Stimulated activated CD8-positive, alpha-beta memory T cell treated with anti-CD3 and anti-CD28 coated beads, Interleukin-7, amount 100 ng/mL, for 48 hours (primary cell): ENCODE results near the gene HMOX2.

Source experiments
- DNase-seq, 2 donors: peaks; one replicate each; pipeline ENCODE4 v3.0.0-alpha.2; 2020; ENCODE audit warnings: low read depth in 1 of 2; ENCODE audit errors: extremely low read depth in 1 of 2

Gene HMOX2

GRCh38 chr16:4475880-4476788 is at the start of gene HMOX2:
TSS of gene HMOX2 (plus strand) at chr16:4476398. CDS start at chr16:4505525, 29,127 bp downstream.
- peak; percentile 86 to 96 for DNase-seq

- DNase-seq = no peak
Observed at GRCh38 chr16:4426722-4427372, 49.4 kb upstream of the HMOX2 start.

GRCh38 chr16:4428500-4428899 is 47.7 kb upstream of the HMOX2 start:
- DNase-seq = no peak

- no peak for DNase-seq
Observed at GRCh38 chr16:4431023-4431422, 45.2 kb upstream of the HMOX2 start.

- DNase-seq = no peak
Observed at GRCh38 chr16:4433228-4433627, 43.0 kb upstream of the HMOX2 start.

- no peak for DNase-seq
Observed at GRCh38 chr16:4433914-4434787, 42.0 kb upstream of the HMOX2 start.

- DNase-seq = no peak
Observed at GRCh38 chr16:4435337-4436067, 40.7 kb upstream of the HMOX2 start.

- DNase-seq = no peak
Observed at GRCh38 chr16:4437366-4437765, 38.8 kb upstream of the HMOX2 start.

GRCh38 chr16:4442371-4442770 is 33.8 kb upstream of the HMOX2 start:
- no peak for DNase-seq

GRCh38 chr16:4443271-4443670 is 32.9 kb upstream of the HMOX2 start:
- no peak for DNase-seq

GRCh38 chr16:4443986-4444385 is 32.2 kb upstream of the HMOX2 start:
- DNase-seq = no peak

GRCh38 chr16:4450430-4450829 is 25.8 kb upstream of the HMOX2 start:
- DNase-seq = no peak

- DNase-seq = no peak
Observed at GRCh38 chr16:4450931-4451519, 25.2 kb upstream of the HMOX2 start.

GRCh38 chr16:4452674-4453073 is 23.5 kb upstream of the HMOX2 start:
- no peak for DNase-seq

- DNase-seq = no peak
Observed at GRCh38 chr16:4454623-4455022, 21.6 kb upstream of the HMOX2 start.

GRCh38 chr16:4455081-4455480 is 21.1 kb upstream of the HMOX2 start:
- no peak for DNase-seq

GRCh38 chr16:4455951-4456350 is 20.2 kb upstream of the HMOX2 start:
- no peak for DNase-seq

- DNase-seq = no peak
Observed at GRCh38 chr16:4460936-4461249, 15.3 kb upstream of the HMOX2 start.

- DNase-seq = no peak
Observed at GRCh38 chr16:4461250-4462085, 14.7 kb upstream of the HMOX2 start.
